GM21723 (cell line): Measurements from ENCODE around the gene TACR2.
"Not testable (repeated sequence)": the region's sequence is repeated elsewhere in the genome, so short reads cannot be mapped to it uniquely, and the experiment has no call there.

ENCODE experiments used
- ATAC-seq: cut with Tn5 transposase; IDR thresholded peaks from one replicate; pipeline ENCODE4 v1.9.1; 2021; ENCODE audit warnings: mild to moderate bottlenecking, moderate library complexity; ENCODE audit not compliant: unreplicated experiment

TACR2 gene

GRCh38 chr10:69451209-69451783 lies 34.6 kb upstream of the TACR2 start, which contains the start of gene TSPAN15:
TSS of gene TSPAN15 (plus strand) at chr10:69451465. CDS start at chr10:69451595, 130 bp downstream.
- peak; percentile 91 for ATAC-seq

- ATAC-seq: not testable (repeated sequence)
Measured at GRCh38 chr10:69450395-69450794, 33.7 kb upstream of the TACR2 start.

- peak; percentile 53 for ATAC-seq
Measured at GRCh38 chr10:69449841-69450240, 33.1 kb upstream of the TACR2 start.

GRCh38 chr10:69446650-69447151 lies 30.0 kb upstream of the TACR2 start:
- no peak for ATAC-seq

DNA sequence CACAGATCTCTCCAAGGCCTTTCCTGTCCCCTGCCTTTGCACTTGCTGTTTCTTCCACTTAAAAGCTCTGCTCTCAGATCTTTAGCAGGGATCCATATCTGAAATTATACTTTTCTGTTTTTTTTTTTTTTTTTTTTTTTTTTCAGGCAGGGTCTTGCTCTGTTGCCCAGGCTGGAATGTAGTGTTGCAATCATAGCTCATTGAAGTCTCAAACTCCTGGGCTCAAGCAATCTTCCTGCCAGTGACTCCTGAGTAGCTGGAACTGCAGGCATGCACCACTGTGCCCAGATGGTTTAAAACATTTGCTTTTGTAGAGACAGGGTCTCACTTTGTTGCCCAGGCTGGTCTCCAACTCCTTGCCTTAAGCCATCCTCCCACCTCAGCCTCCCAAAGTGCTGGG lies 29.5 kb upstream of the TACR2 start:
- ATAC-seq: no peak

- ATAC-seq: no peak
Measured at GRCh38 chr10:69445041-69445440, 28.3 kb upstream of the TACR2 start.

- ATAC-seq: no peak
Measured at GRCh38 chr10:69443354-69443753, 26.6 kb upstream of the TACR2 start.

DNA sequence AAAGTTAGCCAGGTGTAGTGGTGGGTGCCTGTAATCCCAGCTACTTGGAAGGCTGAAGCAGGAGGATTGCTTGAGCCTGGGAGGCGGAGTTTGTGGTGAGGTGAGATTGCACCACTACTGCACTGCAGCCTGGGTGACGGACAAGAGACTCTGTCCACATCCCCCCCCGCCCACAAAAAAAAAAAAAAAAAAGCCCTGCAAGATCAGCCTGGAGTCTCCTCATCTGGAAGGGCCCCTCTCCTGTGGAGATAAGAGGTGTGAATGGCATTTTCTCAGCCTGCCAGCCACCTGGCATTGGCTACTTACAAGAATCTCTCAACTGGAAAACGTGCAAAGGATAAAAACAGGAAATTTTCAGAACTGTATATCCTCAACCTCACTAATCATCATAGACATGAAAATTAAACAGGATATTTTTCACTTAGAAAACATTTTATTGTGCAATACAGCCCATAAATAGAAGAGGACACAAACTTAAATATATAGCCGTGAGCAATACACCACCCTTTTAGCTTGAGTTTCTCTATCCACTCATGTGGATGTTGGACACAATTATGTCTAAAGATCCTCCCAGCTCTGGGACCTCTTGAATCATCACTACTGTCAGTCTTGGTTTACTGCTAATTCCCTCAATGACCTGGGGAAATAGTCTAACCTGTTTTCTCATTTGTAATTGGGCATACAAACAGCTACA lies 23.2 kb upstream of the TACR2 start:
- ATAC-seq: no peak

- no peak for ATAC-seq
Measured at GRCh38 chr10:69439350-69439739, 22.6 kb upstream of the TACR2 start.

DNA sequence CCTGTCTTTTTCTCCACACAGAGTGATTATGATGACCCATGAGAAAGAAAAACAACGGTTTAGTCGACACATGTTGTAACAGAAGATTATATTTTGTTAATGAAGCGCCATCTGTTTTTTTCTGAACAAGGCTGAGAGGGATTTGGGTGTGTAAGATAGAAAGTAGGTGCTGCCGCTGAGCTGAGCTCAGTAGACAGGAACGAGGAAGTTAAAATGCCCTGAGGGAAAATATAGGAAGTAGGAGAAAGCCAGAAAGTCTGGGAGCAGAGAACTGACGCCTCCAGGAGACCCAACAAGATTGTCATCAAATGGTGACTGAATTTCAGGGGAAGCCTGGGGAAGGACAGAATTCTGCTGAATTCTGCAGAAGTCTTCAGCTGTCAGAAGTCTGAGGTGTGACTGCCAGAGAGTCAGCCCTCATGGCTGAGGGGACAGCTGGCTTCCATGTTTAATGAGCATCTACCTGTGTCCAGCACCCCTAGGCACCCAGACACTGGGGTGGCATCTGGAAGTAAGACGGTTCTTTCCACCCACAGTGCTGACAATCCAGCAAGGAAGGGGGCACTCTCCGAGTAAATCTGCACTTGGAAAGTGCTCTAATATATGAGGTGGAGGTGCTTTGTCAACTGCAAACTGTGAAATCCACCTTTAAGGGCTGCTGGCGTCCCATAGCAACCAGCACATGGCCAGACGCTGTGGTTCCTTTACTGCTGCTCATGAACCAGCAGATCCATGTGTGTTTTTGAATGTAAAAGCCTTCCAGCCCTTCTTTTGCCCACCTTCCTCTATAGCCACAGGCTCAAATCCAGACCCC lies 22.0 kb upstream of the TACR2 start:
- ATAC-seq: no peak

GRCh38 chr10:69437321-69438259 lies 20.9 kb upstream of the TACR2 start:
- ATAC-seq: no peak

- no peak for ATAC-seq
Measured at GRCh38 chr10:69435966-69436520, 19.3 kb upstream of the TACR2 start.

GRCh38 chr10:69434926-69435325 lies 18.2 kb upstream of the TACR2 start:
- ATAC-seq: no peak

DNA sequence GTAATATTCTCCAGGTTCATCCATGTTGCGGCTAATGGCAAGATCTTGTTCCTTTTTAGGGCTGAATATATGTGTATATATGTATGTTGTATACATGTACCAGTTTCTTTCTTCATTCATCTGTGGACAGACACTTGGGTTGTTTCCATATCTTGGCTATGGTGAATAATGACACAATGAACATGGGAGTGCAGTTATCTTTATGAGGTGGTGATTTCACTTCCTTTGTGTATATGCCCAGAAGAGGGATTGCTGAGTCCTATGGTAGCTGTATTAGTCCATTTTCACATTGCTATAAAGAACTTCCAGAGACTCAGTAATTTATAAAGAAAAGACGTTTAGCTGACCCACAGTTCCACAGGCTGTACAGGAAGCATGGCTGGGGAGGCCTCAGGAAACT lies 17.5 kb upstream of the TACR2 start:
- ATAC-seq: no peak

DNA sequence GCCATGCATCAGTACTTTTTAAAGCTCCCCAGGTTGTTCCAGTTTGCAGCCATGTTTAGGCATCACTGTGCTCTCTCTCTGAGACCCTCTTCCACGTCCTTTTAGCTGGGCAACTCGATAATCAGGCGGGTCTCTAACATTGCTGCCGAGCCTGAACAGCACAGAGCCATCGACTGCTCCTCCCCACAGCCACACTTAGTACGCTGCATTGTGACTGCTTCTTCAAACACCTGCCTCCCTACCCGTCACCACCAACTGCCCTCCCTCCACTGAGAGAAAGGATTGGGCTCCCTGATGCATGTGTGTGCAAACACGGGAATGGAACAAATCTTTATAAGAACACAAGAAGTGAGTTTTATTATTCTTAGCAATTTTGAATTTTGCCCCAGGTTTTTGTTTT lies 11.4 kb upstream of the TACR2 start:
- ATAC-seq: no peak

- ATAC-seq: no peak
Measured at GRCh38 chr10:69426376-69426727, 9.6 kb upstream of the TACR2 start.

DNA sequence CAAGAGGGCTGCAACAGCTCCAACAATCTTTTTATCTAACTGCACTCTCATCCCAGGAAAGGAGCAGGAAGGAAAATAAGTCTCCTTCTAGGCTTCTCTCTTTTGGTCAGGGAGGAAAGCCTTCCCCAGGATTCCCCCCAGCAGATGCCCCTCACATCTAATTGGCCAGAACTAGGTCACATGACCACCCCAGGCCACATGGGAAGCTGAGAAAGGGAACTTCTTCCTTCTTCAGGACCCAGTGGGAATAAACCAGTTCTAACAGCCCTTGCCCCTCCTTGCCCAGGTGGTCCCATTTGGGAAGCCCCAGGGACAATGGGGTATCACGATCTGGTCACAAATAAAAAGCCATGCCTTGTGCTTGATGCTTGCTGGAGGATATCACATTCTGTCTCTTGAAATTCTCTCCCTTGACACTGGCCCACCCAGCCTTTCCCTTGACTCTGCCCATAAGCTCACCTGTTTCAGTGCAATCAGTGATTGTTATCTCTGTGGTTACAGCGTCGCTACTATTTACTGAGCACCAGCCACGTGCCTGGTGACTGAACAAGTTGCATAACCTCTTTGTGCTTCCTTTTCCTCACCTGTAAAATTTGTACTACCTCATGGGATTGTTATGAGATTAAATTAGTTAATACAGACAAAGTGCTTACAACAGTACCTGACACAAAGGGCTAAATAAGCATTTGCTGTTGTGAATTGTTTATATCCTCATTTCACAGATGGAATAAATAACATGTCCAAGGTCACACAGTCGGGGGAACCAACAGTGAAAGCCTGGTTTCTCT lies 9.0 kb upstream of the TACR2 start:
- ATAC-seq: no peak

GRCh38 chr10:69425041-69425440 lies 8.3 kb upstream of the TACR2 start:
- no peak for ATAC-seq

GRCh38 chr10:69422676-69423075 lies 6.0 kb upstream of the TACR2 start:
- no peak for ATAC-seq
